GM13976 (cell line): ENCODE measurements around the gene TNFRSF13B.
"Not testable (repeated sequence)": the region's sequence is repeated elsewhere in the genome, so short reads cannot be mapped to it uniquely, and the experiment has no call there.

ENCODE experiments used
- DNase-seq: peaks from one replicate; pipeline ENCODE4 v3.0.0; 2012; ENCODE audit warnings: low spot score
- in situ Hi-C: fragments of 300-500 bp; cut with MboI; formaldehyde crosslinking; loops from one replicate; pipeline ENCODE4 v1.12.0; 2022; ENCODE audit warnings: low sequenced_read_pairs, mixed read lengths, inconsistent platforms; ENCODE audit not compliant: unreplicated experiment
- TF ChIP-seq, protein P1 (sequence below): IDR thresholded peaks from 2 replicates; pipeline ENCODE4 v1.5.1; 2012; ENCODE audit warnings: borderline replicate concordance, mild to moderate bottlenecking; ENCODE audit not compliant: insufficient read depth; ENCODE audit errors: extremely low read depth, missing control alignments, control extremely low read depth

Gene TNFRSF13B

DNA sequence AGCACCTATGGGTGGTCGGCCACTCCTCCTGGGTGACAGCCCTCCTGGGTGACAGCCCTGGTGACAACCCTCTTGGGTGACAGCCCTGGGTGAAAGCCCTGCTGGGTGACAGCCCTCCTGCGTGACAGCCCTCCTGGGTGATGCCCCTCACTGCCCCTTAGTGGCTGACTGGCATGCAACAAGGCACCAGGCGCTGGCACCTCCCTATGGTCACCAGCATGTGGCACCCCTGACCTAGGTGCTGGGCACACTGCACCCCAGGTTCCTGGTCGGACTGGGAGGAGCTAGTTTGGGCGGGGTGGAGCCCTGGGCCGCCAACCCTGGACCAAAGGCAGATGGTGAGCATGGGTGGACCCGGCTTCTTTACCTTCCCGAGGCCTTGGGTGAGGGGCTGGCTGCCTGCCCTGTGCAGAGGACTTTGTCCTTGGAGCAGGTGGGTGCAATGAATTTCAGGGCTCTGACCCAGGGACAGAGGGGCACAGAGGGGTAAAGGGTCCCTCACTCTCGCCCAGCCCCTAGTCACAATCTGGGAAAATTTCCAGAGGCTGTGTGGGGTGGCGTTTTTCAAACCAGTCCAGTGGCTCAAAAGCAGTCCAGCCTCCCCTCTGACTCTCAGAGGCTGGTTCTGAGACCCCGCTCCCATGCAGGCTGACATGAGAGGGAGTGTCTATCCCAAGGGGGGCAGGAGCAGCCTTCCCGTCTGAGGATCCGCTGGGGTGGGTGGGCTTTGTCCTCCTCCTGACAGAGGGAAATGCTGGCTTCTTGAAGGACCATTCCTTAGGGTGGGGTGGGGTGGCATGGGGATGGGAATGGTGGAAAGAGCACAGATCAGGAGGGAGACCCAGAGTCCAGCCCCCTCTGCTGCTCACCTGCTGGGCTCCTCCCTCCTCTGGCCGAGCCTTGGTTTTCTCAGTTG lies 25.9 kb upstream of the TNFRSF13B start:
- DNase-seq = no peak
- TF ChIP-seq, protein P1, sequence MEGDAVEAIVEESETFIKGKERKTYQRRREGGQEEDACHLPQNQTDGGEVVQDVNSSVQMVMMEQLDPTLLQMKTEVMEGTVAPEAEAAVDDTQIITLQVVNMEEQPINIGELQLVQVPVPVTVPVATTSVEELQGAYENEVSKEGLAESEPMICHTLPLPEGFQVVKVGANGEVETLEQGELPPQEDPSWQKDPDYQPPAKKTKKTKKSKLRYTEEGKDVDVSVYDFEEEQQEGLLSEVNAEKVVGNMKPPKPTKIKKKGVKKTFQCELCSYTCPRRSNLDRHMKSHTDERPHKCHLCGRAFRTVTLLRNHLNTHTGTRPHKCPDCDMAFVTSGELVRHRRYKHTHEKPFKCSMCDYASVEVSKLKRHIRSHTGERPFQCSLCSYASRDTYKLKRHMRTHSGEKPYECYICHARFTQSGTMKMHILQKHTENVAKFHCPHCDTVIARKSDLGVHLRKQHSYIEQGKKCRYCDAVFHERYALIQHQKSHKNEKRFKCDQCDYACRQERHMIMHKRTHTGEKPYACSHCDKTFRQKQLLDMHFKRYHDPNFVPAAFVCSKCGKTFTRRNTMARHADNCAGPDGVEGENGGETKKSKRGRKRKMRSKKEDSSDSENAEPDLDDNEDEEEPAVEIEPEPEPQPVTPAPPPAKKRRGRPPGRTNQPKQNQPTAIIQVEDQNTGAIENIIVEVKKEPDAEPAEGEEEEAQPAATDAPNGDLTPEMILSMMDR = peak; percentile 5
- in situ Hi-C loops = loop anchor here (5.0 kb wide), 1 partner anchor 315 kb away; no protein-coding TSS in a partner anchor

DNA sequence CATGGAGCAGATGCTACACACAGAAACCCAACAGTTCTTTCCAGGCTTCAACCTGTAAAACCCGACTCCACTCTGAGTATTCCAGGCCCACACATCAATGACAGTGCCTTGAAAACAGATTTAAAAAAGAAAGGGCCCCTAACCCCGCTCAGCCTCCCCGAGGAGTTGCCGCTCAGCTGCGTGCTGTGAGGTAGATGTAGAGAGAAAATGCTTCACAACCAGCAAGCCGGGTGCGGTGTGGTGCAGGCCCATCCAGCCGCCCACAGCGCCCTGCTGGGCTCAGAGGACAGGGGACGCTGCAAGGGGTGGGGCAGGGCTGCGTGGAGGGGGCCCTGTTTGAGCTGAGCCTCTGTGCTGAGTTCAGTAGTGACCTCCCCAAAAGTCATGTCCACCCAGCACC lies 24.8 kb upstream of the TNFRSF13B start:
- not testable (repeated sequence) for DNase-seq
- in situ Hi-C loops = loop anchor here (5.0 kb wide), 1 partner anchor 316 kb away; no protein-coding TSS in a partner anchor

- TF ChIP-seq, protein P1 = no peak
- no peak for DNase-seq
- in situ Hi-C loops = loop anchor here (5.0 kb wide), 1 partner anchor 316 kb away; no protein-coding TSS in a partner anchor
These were observed 24.0 kb upstream of the TNFRSF13B start for GRCh38 chr17:16995930-16996329.

DNA sequence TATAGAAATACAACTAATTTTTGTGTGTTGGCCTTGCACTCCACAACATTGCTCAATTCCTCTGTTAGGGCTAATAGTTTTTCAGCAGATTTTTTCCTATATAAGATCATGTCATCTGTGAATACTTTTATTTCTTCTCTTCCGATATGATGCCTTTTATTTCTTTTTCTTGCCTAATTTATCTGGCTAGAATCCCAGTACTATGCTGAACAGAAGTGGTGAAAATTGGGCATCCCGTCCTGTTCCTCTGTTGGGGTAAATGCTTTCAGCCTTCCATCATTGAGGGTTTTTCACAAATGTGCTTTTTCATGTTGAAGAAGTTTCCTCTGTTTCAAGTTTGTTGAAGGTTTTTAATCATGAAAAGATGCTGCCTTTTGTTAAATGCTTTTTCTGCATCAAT lies 22.7 kb upstream of the TNFRSF13B start:
- TF ChIP-seq, protein P1 = no peak
- in situ Hi-C loops = loop anchor here (5.0 kb wide), 1 partner anchor 318 kb away; no protein-coding TSS in a partner anchor
- no peak for DNase-seq

DNA sequence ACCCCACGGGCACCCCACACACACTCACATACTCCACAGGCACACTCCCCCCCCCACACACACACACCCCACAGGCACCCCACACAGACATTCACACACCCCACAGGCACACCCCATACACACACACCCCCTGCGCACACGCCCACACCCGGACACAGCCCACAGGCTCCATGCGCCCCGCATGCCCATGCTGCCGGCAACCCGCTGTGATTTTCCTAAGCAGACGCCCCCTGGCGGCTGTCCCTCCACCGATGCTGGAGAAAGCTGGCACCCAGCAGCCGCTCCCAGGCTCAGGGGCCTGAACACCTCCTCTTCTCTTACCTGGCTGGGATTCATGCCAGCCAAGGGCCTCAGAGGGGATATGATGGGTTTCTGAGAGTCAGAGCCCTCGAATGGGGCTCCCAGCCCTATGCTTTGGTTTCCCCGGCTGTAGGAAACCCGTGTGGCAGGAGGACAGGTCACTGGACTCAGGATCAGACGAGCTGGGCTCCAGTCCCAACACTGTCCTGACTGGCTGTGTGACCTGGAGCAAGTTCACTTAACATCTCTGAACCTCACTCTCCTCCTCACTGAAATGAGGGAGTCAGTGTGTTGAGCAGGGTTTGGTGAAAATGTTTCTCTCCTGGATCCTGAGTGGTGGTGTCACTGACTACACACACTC lies 19.6 kb upstream of the TNFRSF13B start:
- peak; percentile 82 for DNase-seq
- TF ChIP-seq, protein P1 = peak; percentile 82
- in situ Hi-C loops = no loop called here

- TF ChIP-seq, protein P1 = no peak
- in situ Hi-C loops = no loop called here
- DNase-seq = no peak
These were observed 18.3 kb upstream of the TNFRSF13B start for GRCh38 chr17:16989953-16990860.
